Measurements from ENCODE around the gene SLC7A9.
"Not testable (repeated sequence)": the region's sequence is repeated elsewhere in the genome, so short reads cannot be mapped to it uniquely, and the experiment has no call there.

Gene SLC7A9

GRCh38 chr19:32881766-32882165 lies 12.2 kb upstream of the SLC7A9 start:
- no peak for DNase-seq

GRCh38 chr19:32880622-32881021 lies 11.1 kb upstream of the SLC7A9 start:
- DNase-seq: no peak

- DNase-seq: no peak
These were observed 10.2 kb upstream of the SLC7A9 start for GRCh38 chr19:32879741-32880140.

GRCh38 chr19:32878988-32879387 lies 9.4 kb upstream of the SLC7A9 start:
- DNase-seq: no peak

GRCh38 chr19:32877977-32878745 lies 8.6 kb upstream of the SLC7A9 start:
- no peak for DNase-seq

GRCh38 chr19:32877323-32877912 lies 7.9 kb upstream of the SLC7A9 start:
- DNase-seq: no peak

GRCh38 chr19:32876919-32877285 lies 7.3 kb upstream of the SLC7A9 start:
- no peak for DNase-seq

GRCh38 chr19:32876236-32876918 lies 6.8 kb upstream of the SLC7A9 start:
- DNase-seq: no peak

- no peak for DNase-seq
These were observed 5.9 kb upstream of the SLC7A9 start for GRCh38 chr19:32875428-32875827.

GRCh38 chr19:32874605-32875004 lies 5.0 kb upstream of the SLC7A9 start:
- DNase-seq: no peak

- DNase-seq: no peak
These were observed 3.8 kb upstream of the SLC7A9 start for GRCh38 chr19:32873247-32873959.

GRCh38 chr19:32872391-32872790 lies 2.8 kb upstream of the SLC7A9 start:
- no peak for DNase-seq

- DNase-seq: no peak
These were observed 1.4 kb upstream of the SLC7A9 start for GRCh38 chr19:32870981-32871451.

- no peak for DNase-seq
These were observed 503 bp upstream of the SLC7A9 start for GRCh38 chr19:32869966-32870573.

- no peak for DNase-seq
These were observed 1.2 kb downstream of the SLC7A9 start for GRCh38 chr19:32868206-32868950.

GRCh38 chr19:32867436-32867835 lies 2.1 kb downstream of the SLC7A9 start:
- DNase-seq: not testable (repeated sequence)

GRCh38 chr19:32866564-32867265 lies 2.9 kb downstream of the SLC7A9 start:
- no peak for DNase-seq

GRCh38 chr19:32866061-32866460 lies 3.5 kb downstream of the SLC7A9 start:
- no peak for DNase-seq

GRCh38 chr19:32865326-32865725 lies 4.2 kb downstream of the SLC7A9 start:
- DNase-seq: no peak

- no peak for DNase-seq
These were observed 5.1 kb downstream of the SLC7A9 start for GRCh38 chr19:32864318-32865007.

- no peak for DNase-seq
These were observed 5.7 kb downstream of the SLC7A9 start for GRCh38 chr19:32863841-32864240.

Data from bone marrow (tissue), 2 donors.